ENCODE results near the gene PTDSS2. TPM values are rescaled to one million over a fixed set of nuclear protein-coding genes. Genes with fewer than 3 reads are reported as not detected.
A peak's percentile ranks its signal among the peaks of the same experiment; 100 is the strongest.

The PTDSS2 gene
- total and polyA plus RNA-seq, 8 donors: 11.6 to 264 (median 25.1) TPM

GRCh38 chr11:412641-413119, 37.4 kb upstream of the PTDSS2 start:
- no peaks in the 10 kb centered on the region for H3K36me3 ChIP-seq
- H3K27me3 ChIP-seq: peaks cover 6 to 35% (median 15%) of the 10 kb centered on the region in 3 donors
- DNase-seq: no peak
- H3K27ac ChIP-seq: no peak overlapping the region
- peaks cover 13 to 53% (median 41%) of the 10 kb centered on the region in 4 donors for H3K4me1 ChIP-seq
- H3K9me3 ChIP-seq: no peaks in the 10 kb centered on the region
- no peak overlapping the region for H3K4me3 ChIP-seq
- intact Hi-C loops (cut with DNase I; ENCODE audit: low total_unique reads): no loop called here
- TF ChIP-seq POLR2A (IDR thresholded peaks at IDR 0.05): no peak
- TF ChIP-seq EP300 (IDR thresholded peaks at IDR 0.05): no peak
- TF ChIP-seq CTCF (IDR thresholded peaks at IDR 0.05): no peak
- no peak for TF ChIP-seq POLR2AphosphoS5 (IDR thresholded peaks at IDR 0.05)
- 79 to 81% (median 81%) methylated on average over 13 to 15 of the region's 15 CpGs; no CpG with 5 or more reads in 1 of the 5 donors for WGBS, 5 donors

DNA sequence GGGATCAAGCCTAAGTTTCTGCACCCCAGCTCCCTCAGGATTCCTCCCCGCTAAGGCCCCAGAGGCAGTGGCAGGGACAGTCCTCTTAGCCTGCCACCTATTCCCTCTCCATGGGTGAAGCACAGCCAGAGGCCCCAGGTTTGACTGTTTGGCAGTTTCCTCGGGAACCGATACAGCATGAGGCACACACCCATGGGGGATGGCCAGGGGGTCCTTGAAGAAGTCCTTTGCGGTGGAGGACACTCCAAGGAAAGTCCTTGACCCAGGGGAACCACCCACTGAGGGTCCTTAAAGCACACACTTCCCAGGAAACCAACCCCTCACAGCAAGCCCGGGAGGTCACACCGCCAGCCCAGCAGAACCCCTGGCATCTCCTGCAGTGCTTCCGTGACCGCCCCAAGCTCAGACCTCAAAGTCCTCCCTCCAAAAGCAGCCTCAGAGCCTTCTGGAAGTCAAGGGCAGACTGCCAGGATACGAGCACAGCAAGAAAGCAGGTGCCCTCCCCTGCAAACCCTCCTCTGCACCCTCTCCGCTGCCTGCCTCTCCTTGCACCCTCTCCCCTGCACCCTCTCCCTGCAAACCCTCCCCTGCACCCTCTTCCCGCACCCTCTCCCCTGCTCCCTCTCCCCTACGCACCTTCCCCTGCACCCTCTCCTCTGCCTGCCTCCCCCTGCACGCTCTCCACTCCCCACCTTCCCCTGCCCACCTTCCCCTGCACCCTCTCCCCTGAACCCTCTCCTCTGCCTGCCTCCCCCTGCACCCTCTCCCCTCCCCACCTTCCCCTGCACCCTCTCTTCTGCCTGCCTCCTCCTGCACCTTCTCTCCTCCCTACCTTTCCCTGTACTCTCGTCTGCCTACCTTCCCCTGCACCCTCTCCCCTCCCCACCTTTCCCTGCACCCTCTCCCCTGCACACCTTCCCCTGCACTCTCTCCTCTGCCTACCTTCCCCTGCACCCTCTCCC, 36.7 kb upstream of the PTDSS2 start:
- no peak overlapping the region for H3K27ac ChIP-seq

DNA sequence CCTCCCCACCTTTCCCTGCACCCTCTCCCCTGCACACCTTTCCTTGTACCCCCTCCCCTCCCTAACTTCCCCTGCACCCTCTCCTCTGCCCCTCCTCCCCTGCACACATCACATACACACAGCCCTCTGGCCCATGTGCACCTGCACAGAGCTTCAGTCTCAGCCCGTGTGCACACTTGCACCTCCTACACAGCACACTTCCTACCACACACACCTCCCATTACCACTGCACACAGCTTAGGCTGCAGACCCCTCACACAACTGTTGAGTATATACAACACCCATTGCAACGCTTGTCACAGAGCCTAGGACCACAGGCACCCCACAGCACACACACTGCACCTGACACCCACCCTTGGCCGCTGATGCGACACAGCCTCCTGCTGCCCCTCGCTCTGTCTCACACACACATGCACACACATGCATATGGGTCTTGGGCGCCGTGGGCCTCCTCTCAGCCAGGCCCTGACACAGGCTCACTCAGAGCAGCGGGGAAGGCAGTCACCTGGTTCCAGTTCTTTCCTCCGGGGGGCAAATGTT, 35.7 kb upstream of the PTDSS2 start:
- Histone ChIP-seq H3K4me1 (peaks cover 15 to 57% (median 44%) of the 10 kb centered on the region in 4 donors), H3K27me3 (peaks cover 6 to 52% (median 16%) of the 10 kb centered on the region in 3 donors), H3K36me3 (no peaks in the 10 kb centered on the region), H3K27ac (peak overlapping the region in 4 of 5 donors; percentile 6 to 91 (median 54)), H3K9me3 (no peaks in the 10 kb centered on the region), H3K4me3 (peak overlapping the region; percentile 30 to 73 (median 61))
- 63 to 78% (median 67%) methylated on average over 8 to 9 of the region's 9 CpGs for WGBS, 5 donors
- TF ChIP-seq POLR2A (IDR thresholded peaks at IDR 0.05) (no peak), CTCF (IDR thresholded peaks at IDR 0.05) (no peak), EP300 (IDR thresholded peaks at IDR 0.05) (no peak), POLR2AphosphoS5 (IDR thresholded peaks at IDR 0.05) (no peak)
- DNase-seq: no peak
- intact Hi-C loops (cut with DNase I; ENCODE audit: low total_unique reads): no loop called here

More for the DNA sequence above, 36.7 kb upstream of the PTDSS2 start:
- DNase-seq: no peak
- peak overlapping the region in 1 of 4 donors; percentile 1 for H3K4me3 ChIP-seq
- peaks cover 15 to 57% (median 44%) of the 10 kb centered on the region in 4 donors for H3K4me1 ChIP-seq
- no peak for TF ChIP-seq EP300 (IDR thresholded peaks at IDR 0.05)
- TF ChIP-seq POLR2AphosphoS5 (IDR thresholded peaks at IDR 0.05): no peak
- no peak for TF ChIP-seq POLR2A (IDR thresholded peaks at IDR 0.05)
- no peak for TF ChIP-seq CTCF (IDR thresholded peaks at IDR 0.05)
- H3K27me3 ChIP-seq: peaks cover 6 to 42% (median 16%) of the 10 kb centered on the region in 3 donors
- H3K9me3 ChIP-seq: no peaks in the 10 kb centered on the region
- no peaks in the 10 kb centered on the region for H3K36me3 ChIP-seq
- 35 to 52% (median 43%) methylated on average over 7 to 13 of the region's 14 CpGs for WGBS, 5 donors
- intact Hi-C loops (cut with DNase I; ENCODE audit: low total_unique reads): no loop called here

- DNase-seq: no peak
- intact Hi-C loops (cut with DNase I; ENCODE audit: low total_unique reads): no loop called here
- Histone ChIP-seq H3K36me3 (no peaks in the 10 kb centered on the region), H3K4me1 (peaks cover 15 to 57% (median 46%) of the 10 kb centered on the region in 4 donors), H3K27me3 (peaks cover 6 to 65% (median 16%) of the 10 kb centered on the region in 3 donors), H3K27ac (peak overlapping the region; percentile 23 to 91 (median 85)), H3K9me3 (no peaks in the 10 kb centered on the region), H3K4me3 (peak overlapping the region; percentile 55 to 73 (median 61))
- WGBS, 5 donors: 30 to 79% (median 49%) methylated on average over 4 to 5 of the region's 5 CpGs
- TF ChIP-seq POLR2A (IDR thresholded peaks at IDR 0.05) (no peak), CTCF (IDR thresholded peaks at IDR 0.05) (no peak), POLR2AphosphoS5 (IDR thresholded peaks at IDR 0.05) (no peak), EP300 (IDR thresholded peaks at IDR 0.05) (no peak)
These were observed 34.4 kb upstream of the PTDSS2 start for GRCh38 chr11:415640-416041.

All from stomach (tissue), 9 donors.